PC-3 (cell line): ENCODE results near the gene EIPR1. TPM values are rescaled to one million over a fixed set of nuclear protein-coding genes. Genes with fewer than 3 reads are reported as not detected.

Source experiments
- ATAC-seq: fragments of 200-7000 bp; cut with Tn5 transposase; 2 replicates; pipeline ENCODE4 v1.9.1; 2020; ENCODE audit warnings: mild to moderate bottlenecking, moderate library complexity
- BruUV-seq: library from RNA; stranded (reverse); fragments of 400-500 nt; replicated peaks from 2 replicates; lab custom pipeline; 2021; lab: Mats Ljungman, UMichigan
- CTCF ChIA-PET: fragments of 300-600 bp; sonication (Branson Sonifier 250); formaldehyde crosslinking; loops from one replicate; lab custom pipeline; 2022; ENCODE audit warnings: antibody characterized with exemption; lab: Charles Lee
- POLR2A ChIA-PET: fragments of 300-600 bp; sonication (Branson Sonifier 250); formaldehyde crosslinking; loops from one replicate; lab custom pipeline; 2022; ENCODE audit warnings: antibody characterized with exemption; ENCODE audit not compliant: unreplicated experiment; lab: Charles Lee
- DNase-seq: peaks from one replicate; pipeline ENCODE4 v3.0.0-alpha.2; 2015
- H2AFZ ChIP-seq: fragments of 300-600 bp; sonication (generic); 2 replicates; pipeline ENCODE4 v1.6.0; 2016; ENCODE audit warnings: antibody characterized with exemption, low read length
- H3F3A ChIP-seq: fragments of 300-600 bp; sonication (generic); one replicate; pipeline ENCODE4 v1.6.0; 2017; ENCODE audit warnings: antibody characterized with exemption, low read length, control low read depth, mild to moderate bottlenecking; ENCODE audit not compliant: unreplicated experiment
- H3K27ac ChIP-seq: fragments of 300-600 bp; sonication (generic); 2 replicates; pipeline ENCODE4 v1.5.1; 2016; ENCODE audit warnings: mild to moderate bottlenecking, low read length
- H3K27me3 ChIP-seq: fragments of 300-600 bp; sonication (generic); 2 replicates; pipeline ENCODE4 v1.6.1; 2016; ENCODE audit warnings: low read length, mixed read lengths
- H3K36me3 ChIP-seq: fragments of 300-600 bp; sonication (generic); 2 replicates; pipeline ENCODE4 v1.6.1; 2016; ENCODE audit warnings: low read depth, mixed run types, low read length, mixed read lengths
- H3K4me1 ChIP-seq: fragments of 300-600 bp; sonication (generic); 2 replicates; pipeline ENCODE4 v1.5.1; 2016; ENCODE audit warnings: low read length; ENCODE audit not compliant: insufficient read depth
- H3K4me2 ChIP-seq: fragments of 300-600 bp; sonication (generic); 2 replicates; pipeline ENCODE4 v1.6.0; 2016; ENCODE audit warnings: low read length
- H3K4me3 ChIP-seq: fragments of 300-600 bp; sonication (generic); 2 replicates; pipeline ENCODE4 v1.5.1; 2016; ENCODE audit warnings: mild to moderate bottlenecking, low read length, mixed read lengths
- H3K79me2 ChIP-seq: fragments of 300-600 bp; sonication (generic); 2 replicates; pipeline ENCODE4 v1.6.1; 2017; ENCODE audit warnings: low read length, mixed read lengths
- H3K9ac ChIP-seq: fragments of 300-600 bp; sonication (generic); 2 replicates; pipeline ENCODE4 v1.6.0; 2016; ENCODE audit warnings: mild to moderate bottlenecking, low read length
- H3K9me2 ChIP-seq: fragments of 300-600 bp; sonication (generic); replicated peaks from 2 replicates; pipeline ENCODE4 v1.6.1; 2016; ENCODE audit warnings: mixed run types, low read length, mixed read lengths
- H3K9me3 ChIP-seq: fragments of 300-600 bp; sonication (generic); 2 replicates; pipeline ENCODE4 v1.6.1; 2016; ENCODE audit warnings: low read length, mixed read lengths
- H4K20me1 ChIP-seq: fragments of 300-600 bp; sonication (generic); 2 replicates; pipeline ENCODE4 v1.6.1; 2016; ENCODE audit warnings: low read length, mixed read lengths
- CTCF ChIP-seq: fragments of 300-600 bp; sonication (generic); conservative IDR thresholded peaks from 2 replicates; pipeline ENCODE4 v1.5.1; 2017; ENCODE audit warnings: antibody characterized with exemption, low read depth, mild to moderate bottlenecking, low read length
- EZH2 ChIP-seq: fragments of 300-600 bp; sonication (generic); IDR thresholded peaks from one replicate; pipeline ENCODE4 v1.6.1; 2017; ENCODE audit warnings: antibody characterized with exemption, mild to moderate bottlenecking, low read length; ENCODE audit not compliant: unreplicated experiment
- EZH2phosphoT487 ChIP-seq: fragments of 300-600 bp; sonication (generic); IDR thresholded peaks from 2 replicates; pipeline ENCODE4 v1.6.1; 2018; ENCODE audit warnings: mild to moderate bottlenecking, antibody characterized with exemption, low read length, borderline replicate concordance
- intact Hi-C: fragments of 100-400 bp; cut with micrococcal nuclease; formaldehyde crosslinking; loops from 2 replicates; pipeline ENCODE4 v1.9.0; 2023
- total RNA-seq: library from RNA; depleted of rRNA; stranded (reverse); fragments of >200 nt; gene quantifications from 2 replicates; pipeline ENCODE4 v1.2.3, GENCODE V29; 2014

EIPR1 gene
- total RNA-seq, 1 experiment from 2014 or later = 90.1 TPM

- no peak for ATAC-seq
- Histone ChIP-seq H3K9ac (no peak overlapping the region), H3K4me1 (no peaks in the 10 kb centered on the region), H4K20me1 (no peaks in the 10 kb centered on the region; the same call in 1 of the 2 replicates), H2AFZ (no peak overlapping the region), H3K36me3 (peaks cover 17% of the 10 kb centered on the region), H3K79me2 (peaks cover 8% of the 10 kb centered on the region; the same call in 1 of the 2 replicates), H3K27me3 (no peaks in the 10 kb centered on the region), H3K9me3 (no peaks in the 10 kb centered on the region), H3K4me3 (no peak overlapping the region), H3K27ac (no peak overlapping the region), H3K4me2 (no peak overlapping the region), H3F3A (no peaks in the 10 kb centered on the region), H3K9me2 (no peaks in the 10 kb centered on the region)
- TF ChIP-seq EZH2phosphoT487 (no peak), EZH2 (no peak), CTCF (no peak)
- no TSS peak for BruUV-seq
- POLR2A ChIA-PET = no interaction called here
- DNase-seq = no peak
- CTCF ChIA-PET = no interaction called here
- intact Hi-C loops = no loop called here
These were observed 45.5 kb downstream of the EIPR1 start for GRCh38 chr2:3332133-3332532.

GRCh38 chr2:3329491-3329890, 48.1 kb downstream of the EIPR1 start:
- Histone ChIP-seq H3K4me2 (no peak overlapping the region), H3K27me3 (no peaks in the 10 kb centered on the region), H3F3A (no peaks in the 10 kb centered on the region), H3K9ac (no peak overlapping the region), H3K4me1 (no peaks in the 10 kb centered on the region), H3K9me2 (no peaks in the 10 kb centered on the region), H3K79me2 (peaks cover 8% of the 10 kb centered on the region; the same call in 1 of the 2 replicates), H2AFZ (no peak overlapping the region), H3K36me3 (peaks cover 11% of the 10 kb centered on the region), H3K9me3 (no peaks in the 10 kb centered on the region), H3K27ac (no peak overlapping the region), H4K20me1 (no peaks in the 10 kb centered on the region; the same call in 1 of the 2 replicates), H3K4me3 (no peak overlapping the region)
- intact Hi-C loops = no loop called here
- ATAC-seq = no peak
- no peak for DNase-seq
- POLR2A ChIA-PET = no interaction called here
- TF ChIP-seq EZH2 = no peak
- TF ChIP-seq EZH2phosphoT487 = no peak
- no peak for TF ChIP-seq CTCF
- BruUV-seq = no TSS peak
- CTCF ChIA-PET = no interaction called here

- Histone ChIP-seq H3K27ac (no peak overlapping the region), H3K36me3 (peaks cover 8% of the 10 kb centered on the region), H3K9ac (no peak overlapping the region), H4K20me1 (no peaks in the 10 kb centered on the region; the same call in 1 of the 2 replicates), H3K9me2 (no peaks in the 10 kb centered on the region), H3K79me2 (peaks cover 8% of the 10 kb centered on the region; the same call in 1 of the 2 replicates), H3K4me3 (no peak overlapping the region), H3K9me3 (no peaks in the 10 kb centered on the region), H3F3A (no peaks in the 10 kb centered on the region), H2AFZ (no peak overlapping the region), H3K27me3 (no peaks in the 10 kb centered on the region), H3K4me2 (no peak overlapping the region), H3K4me1 (no peaks in the 10 kb centered on the region)
- ChIA-PET POLR2A (no interaction called here), CTCF (no interaction called here)
- DNase-seq (no peak), ATAC-seq (no peak)
- TF ChIP-seq CTCF = no peak
- TF ChIP-seq EZH2phosphoT487 = no peak
- no peak for TF ChIP-seq EZH2
- intact Hi-C loops = no loop called here
- BruUV-seq = no TSS peak
These were observed 50.7 kb downstream of the EIPR1 start for GRCh38 chr2:3326871-3327270.
